ENCODE results near the gene IL16. TPM values are rescaled to one million over a fixed set of nuclear protein-coding genes. Genes with fewer than 3 reads are reported as not detected.
"Not testable (repeated sequence)": the region's sequence is repeated elsewhere in the genome, so short reads cannot be mapped to it uniquely, and the experiment has no call there.

The IL16 gene
- polyA plus RNA-seq, 1 donor from 2014 or later, result not detected

DNA sequence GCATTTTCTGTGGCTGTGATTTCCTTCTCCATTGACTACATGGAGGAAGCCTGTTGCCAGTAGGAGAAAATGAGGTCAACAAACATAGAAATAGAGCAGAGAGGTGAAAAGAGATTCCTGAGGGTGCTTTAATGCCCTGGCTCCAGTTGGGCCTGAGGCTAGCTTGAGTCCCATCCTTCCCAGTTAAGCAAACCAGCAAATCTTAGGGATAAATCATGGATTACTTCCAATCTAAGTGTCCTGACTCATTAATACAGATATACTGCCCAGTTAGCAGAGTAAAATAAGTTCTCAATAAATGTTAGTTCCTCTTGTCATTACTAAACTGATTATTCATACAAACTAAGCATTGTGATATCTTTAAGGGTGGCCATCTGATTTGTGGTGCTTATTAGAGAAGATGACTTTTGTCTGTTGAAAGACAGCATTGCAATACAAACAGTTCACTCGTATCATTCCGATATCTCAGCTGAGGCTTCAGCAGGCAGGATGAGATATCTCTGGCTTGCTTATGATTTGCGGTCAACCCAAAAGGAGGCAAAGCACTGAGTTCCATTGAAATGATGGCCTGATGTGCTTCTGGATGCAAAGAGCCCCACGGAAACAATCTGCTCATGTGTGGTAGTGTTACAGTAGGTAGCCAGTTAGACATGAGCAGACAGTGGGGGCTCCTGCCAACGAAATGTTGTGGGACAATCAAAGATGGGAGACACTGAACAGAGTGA lies 133.8 kb downstream of the IL16 start:
- no peaks in the 10 kb centered on the region for H3K36me3 ChIP-seq (ENCODE audit: insufficient read depth, low read length)
- H3F3A ChIP-seq (ENCODE audit: insufficient read depth, low read length, poor library complexity, severe bottlenecking), result no peaks in the 10 kb centered on the region
- no peak overlapping the region for H2AFZ ChIP-seq (ENCODE audit: low read depth, low read length)
- no peaks in the 10 kb centered on the region for H3K79me2 ChIP-seq (replicated peaks; ENCODE audit: insufficient read depth, low read length)
- H3K4me3 ChIP-seq (ENCODE audit: low read length), result no peak overlapping the region
- no peaks in the 10 kb centered on the region for H3K9me2 ChIP-seq (ENCODE audit: insufficient read depth, low read length)
- TF ChIP-seq, protein P1, sequence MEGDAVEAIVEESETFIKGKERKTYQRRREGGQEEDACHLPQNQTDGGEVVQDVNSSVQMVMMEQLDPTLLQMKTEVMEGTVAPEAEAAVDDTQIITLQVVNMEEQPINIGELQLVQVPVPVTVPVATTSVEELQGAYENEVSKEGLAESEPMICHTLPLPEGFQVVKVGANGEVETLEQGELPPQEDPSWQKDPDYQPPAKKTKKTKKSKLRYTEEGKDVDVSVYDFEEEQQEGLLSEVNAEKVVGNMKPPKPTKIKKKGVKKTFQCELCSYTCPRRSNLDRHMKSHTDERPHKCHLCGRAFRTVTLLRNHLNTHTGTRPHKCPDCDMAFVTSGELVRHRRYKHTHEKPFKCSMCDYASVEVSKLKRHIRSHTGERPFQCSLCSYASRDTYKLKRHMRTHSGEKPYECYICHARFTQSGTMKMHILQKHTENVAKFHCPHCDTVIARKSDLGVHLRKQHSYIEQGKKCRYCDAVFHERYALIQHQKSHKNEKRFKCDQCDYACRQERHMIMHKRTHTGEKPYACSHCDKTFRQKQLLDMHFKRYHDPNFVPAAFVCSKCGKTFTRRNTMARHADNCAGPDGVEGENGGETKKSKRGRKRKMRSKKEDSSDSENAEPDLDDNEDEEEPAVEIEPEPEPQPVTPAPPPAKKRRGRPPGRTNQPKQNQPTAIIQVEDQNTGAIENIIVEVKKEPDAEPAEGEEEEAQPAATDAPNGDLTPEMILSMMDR (IDR thresholded peaks at IDR 0.05; ENCODE audit: poor library complexity, severe bottlenecking), result no peak
- H3K27ac ChIP-seq (ENCODE audit: low read length), result no peak overlapping the region
- H4K20me1 ChIP-seq (ENCODE audit: insufficient read depth), result no peaks in the 10 kb centered on the region
- no peaks in the 10 kb centered on the region for H3K9me3 ChIP-seq (ENCODE audit: low read length)
- no peak overlapping the region for H3K4me2 ChIP-seq (ENCODE audit: low read length)
- H3K27me3 ChIP-seq (ENCODE audit: insufficient read depth, low read depth, low read length), result no peaks in the 10 kb centered on the region
- H3K9ac ChIP-seq (ENCODE audit: low read length), result no peak overlapping the region

DNA sequence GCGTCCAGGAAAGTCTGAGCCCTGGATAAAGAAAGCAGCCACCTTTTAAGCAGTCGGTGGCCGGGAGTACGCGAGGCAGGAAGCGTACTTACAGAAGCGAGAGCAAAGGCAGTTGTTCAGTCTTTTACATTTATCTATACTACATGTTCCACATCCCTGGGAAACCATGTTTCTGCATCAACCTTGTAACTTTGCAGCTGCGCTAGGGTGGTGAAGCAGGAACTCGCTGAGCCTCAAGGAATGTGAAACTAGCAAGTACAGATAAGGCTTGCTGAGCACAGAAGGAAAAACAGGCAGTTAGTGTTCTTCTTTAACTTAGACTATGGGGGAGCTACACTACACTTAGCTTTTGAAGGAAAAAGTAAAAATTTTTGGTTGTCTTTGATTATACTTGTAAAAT lies 134.5 kb downstream of the IL16 start:
- not testable (repeated sequence) for H3K27me3 ChIP-seq (ENCODE audit: insufficient read depth, low read depth, low read length); H2AFZ ChIP-seq (ENCODE audit: low read depth, low read length); H3K9me2 ChIP-seq (ENCODE audit: insufficient read depth, low read length); H3F3A ChIP-seq (ENCODE audit: insufficient read depth, low read length, poor library complexity, severe bottlenecking); H3K9me3 ChIP-seq (ENCODE audit: low read length); H4K20me1 ChIP-seq (ENCODE audit: insufficient read depth); H3K27ac ChIP-seq (ENCODE audit: low read length); H3K79me2 ChIP-seq (replicated peaks; ENCODE audit: insufficient read depth, low read length); H3K4me2 ChIP-seq (ENCODE audit: low read length); H3K9ac ChIP-seq (ENCODE audit: low read length); H3K4me3 ChIP-seq (ENCODE audit: low read length); H3K36me3 ChIP-seq (ENCODE audit: insufficient read depth, low read length)

DNA sequence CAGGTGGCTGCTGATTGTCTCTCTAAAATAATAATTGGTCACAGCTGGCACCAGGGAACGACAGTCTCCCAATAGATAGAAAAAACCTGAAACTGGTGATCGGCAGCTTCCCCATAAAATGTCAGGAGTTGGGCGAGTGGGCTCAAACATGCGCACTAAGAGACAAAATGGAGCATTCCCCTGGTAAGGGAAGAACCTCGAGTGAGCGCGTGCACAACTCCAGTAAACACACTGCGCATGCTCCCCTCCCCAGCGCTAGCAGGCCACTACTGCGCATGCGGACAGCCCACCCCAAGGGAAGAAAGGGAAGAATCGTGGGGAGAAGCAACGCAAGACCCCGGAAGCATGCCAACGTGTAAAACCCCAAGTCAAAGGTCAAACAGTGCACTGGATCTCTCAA lies 134.9 kb downstream of the IL16 start:
- no peak for TF ChIP-seq MXI1 (conservative IDR thresholded peaks at IDR 0.05; ENCODE audit: poor library complexity, severe bottlenecking)
- no peak for TF ChIP-seq EP300 (conservative IDR thresholded peaks at IDR 0.05; ENCODE audit: poor library complexity, severe bottlenecking)
- no peak for TF ChIP-seq POLR2AphosphoS5 (IDR thresholded peaks at IDR 0.05)
- TF ChIP-seq, protein P1 (IDR thresholded peaks at IDR 0.05; ENCODE audit: poor library complexity, severe bottlenecking), result no peak
- TF ChIP-seq RAD21 (conservative IDR thresholded peaks at IDR 0.05), result no peak
- TF ChIP-seq SMC3 (conservative IDR thresholded peaks at IDR 0.05; ENCODE audit: poor library complexity), result no peak
- TF ChIP-seq, protein P2, sequence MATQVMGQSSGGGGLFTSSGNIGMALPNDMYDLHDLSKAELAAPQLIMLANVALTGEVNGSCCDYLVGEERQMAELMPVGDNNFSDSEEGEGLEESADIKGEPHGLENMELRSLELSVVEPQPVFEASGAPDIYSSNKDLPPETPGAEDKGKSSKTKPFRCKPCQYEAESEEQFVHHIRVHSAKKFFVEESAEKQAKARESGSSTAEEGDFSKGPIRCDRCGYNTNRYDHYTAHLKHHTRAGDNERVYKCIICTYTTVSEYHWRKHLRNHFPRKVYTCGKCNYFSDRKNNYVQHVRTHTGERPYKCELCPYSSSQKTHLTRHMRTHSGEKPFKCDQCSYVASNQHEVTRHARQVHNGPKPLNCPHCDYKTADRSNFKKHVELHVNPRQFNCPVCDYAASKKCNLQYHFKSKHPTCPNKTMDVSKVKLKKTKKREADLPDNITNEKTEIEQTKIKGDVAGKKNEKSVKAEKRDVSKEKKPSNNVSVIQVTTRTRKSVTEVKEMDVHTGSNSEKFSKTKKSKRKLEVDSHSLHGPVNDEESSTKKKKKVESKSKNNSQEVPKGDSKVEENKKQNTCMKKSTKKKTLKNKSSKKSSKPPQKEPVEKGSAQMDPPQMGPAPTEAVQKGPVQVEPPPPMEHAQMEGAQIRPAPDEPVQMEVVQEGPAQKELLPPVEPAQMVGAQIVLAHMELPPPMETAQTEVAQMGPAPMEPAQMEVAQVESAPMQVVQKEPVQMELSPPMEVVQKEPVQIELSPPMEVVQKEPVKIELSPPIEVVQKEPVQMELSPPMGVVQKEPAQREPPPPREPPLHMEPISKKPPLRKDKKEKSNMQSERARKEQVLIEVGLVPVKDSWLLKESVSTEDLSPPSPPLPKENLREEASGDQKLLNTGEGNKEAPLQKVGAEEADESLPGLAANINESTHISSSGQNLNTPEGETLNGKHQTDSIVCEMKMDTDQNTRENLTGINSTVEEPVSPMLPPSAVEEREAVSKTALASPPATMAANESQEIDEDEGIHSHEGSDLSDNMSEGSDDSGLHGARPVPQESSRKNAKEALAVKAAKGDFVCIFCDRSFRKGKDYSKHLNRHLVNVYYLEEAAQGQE (IDR thresholded peaks at IDR 0.05; ENCODE audit: borderline replicate concordance), result no peak
- no peak overlapping the region for H3K4me2 ChIP-seq (ENCODE audit: low read length)

More for the DNA sequence above, 134.9 kb downstream of the IL16 start:
- H2AFZ ChIP-seq (ENCODE audit: low read depth, low read length), result no peak overlapping the region
- H3K79me2 ChIP-seq (replicated peaks; ENCODE audit: insufficient read depth, low read length), result no peaks in the 10 kb centered on the region
- H3K9ac ChIP-seq (ENCODE audit: low read length), result no peak overlapping the region
- no peaks in the 10 kb centered on the region for H3K9me2 ChIP-seq (ENCODE audit: insufficient read depth, low read length)
- no peaks in the 10 kb centered on the region for H3F3A ChIP-seq (ENCODE audit: insufficient read depth, low read length, poor library complexity, severe bottlenecking)
- H3K36me3 ChIP-seq (ENCODE audit: insufficient read depth, low read length), result no peaks in the 10 kb centered on the region
- no peaks in the 10 kb centered on the region for H3K27me3 ChIP-seq (ENCODE audit: insufficient read depth, low read depth, low read length)
- no peaks in the 10 kb centered on the region for H3K9me3 ChIP-seq (ENCODE audit: low read length)
- H3K27ac ChIP-seq (ENCODE audit: low read length), result no peak overlapping the region
- no peaks in the 10 kb centered on the region for H4K20me1 ChIP-seq (ENCODE audit: insufficient read depth)
- H3K4me3 ChIP-seq (ENCODE audit: low read length), result no peak overlapping the region

Measured in neural cell (in vitro differentiated cells).